ENCODE results near the gene ATG2A. TPM values are rescaled to one million over a fixed set of nuclear protein-coding genes. Genes with fewer than 3 reads are reported as not detected.

ATG2A gene
- total RNA-seq, 2 donors from 2014 or later, result 12.3 to 14.9 TPM

DNA sequence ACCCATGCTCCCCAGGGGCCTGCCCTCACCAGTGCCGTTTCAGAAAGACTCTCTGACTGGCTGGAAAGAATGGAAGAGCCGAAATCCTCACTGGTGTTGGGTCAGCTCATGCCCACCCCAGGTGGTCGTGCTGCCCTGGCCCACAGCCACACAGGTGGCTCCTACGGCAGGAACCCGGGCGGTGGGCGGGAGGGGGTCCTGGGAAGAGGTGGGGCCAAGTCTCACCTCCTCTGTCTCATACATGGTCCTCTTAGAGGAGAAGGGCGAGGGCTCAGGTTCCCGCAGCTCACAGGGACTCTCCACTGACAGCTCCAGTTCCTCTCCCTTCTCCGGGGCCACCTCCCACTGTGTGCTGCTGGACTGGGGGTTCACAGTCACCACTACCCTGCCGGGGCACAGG, 8.2 kb downstream of the ATG2A start:
- intact Hi-C loops (cut with DNase I), result loop anchor here in 1 of 2 donors (1.0 kb wide), 1 partner anchor 23 kb away; no protein-coding TSS in a partner anchor
- DNase-seq (ENCODE audit: low spot score), result no peak

DNA sequence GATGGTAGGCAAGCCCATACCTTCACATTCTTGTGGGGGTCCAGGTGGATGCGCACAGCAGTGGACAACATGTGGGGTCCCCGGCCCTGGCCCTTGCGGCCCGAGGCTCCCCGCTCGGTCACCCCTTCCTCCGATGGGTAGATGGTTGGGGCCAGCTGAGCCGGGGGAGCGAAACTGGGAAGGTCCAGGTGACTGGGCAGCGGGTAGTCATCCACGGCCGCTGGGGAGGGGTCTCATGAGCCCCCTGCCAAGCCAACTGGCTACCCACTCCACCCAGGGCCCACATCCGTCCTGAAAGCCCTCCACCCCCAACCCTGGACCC, 10.7 kb downstream of the ATG2A start:
- no peak for DNase-seq (ENCODE audit: low spot score)
- intact Hi-C loops (cut with DNase I), result no loop called here

GRCh38 chr11:64905516-64906313, 11.3 kb downstream of the ATG2A start:
- intact Hi-C loops (cut with DNase I), result no loop called here

DNA sequence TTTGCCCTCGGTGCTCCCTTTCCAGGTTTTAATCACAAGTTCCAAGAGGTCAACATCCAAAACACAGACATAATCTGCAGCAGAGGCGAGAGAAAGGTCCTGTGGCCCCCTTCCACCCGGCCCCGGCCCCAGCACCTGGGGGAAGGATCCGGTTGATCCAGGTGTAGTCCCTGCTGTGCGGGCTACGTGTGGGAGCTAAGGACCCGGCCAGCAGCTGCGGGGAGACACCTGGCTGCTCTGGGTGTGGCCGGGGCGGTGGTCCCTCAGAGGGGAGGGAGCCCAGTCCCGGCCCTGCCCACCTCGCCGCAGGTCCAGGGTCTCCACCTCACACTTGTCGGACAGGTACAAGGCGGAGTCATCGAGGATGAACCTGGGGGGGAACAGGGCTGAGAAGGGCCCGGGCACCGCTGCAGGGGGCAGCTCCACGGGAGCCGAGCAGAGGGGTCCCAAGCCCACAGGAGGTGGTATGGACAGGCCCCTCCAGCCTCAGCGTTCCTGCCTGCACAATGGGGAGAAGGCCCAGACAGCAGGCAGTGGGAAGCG, 13.6 kb downstream of the ATG2A start:
- DNase-seq (ENCODE audit: low spot score), result no peak
- intact Hi-C loops (cut with DNase I), result no loop called here

More at GRCh38 chr11:64905516-64906313, 11.3 kb downstream of the ATG2A start:
- DNase-seq (ENCODE audit: low spot score), result no peak

DNA sequence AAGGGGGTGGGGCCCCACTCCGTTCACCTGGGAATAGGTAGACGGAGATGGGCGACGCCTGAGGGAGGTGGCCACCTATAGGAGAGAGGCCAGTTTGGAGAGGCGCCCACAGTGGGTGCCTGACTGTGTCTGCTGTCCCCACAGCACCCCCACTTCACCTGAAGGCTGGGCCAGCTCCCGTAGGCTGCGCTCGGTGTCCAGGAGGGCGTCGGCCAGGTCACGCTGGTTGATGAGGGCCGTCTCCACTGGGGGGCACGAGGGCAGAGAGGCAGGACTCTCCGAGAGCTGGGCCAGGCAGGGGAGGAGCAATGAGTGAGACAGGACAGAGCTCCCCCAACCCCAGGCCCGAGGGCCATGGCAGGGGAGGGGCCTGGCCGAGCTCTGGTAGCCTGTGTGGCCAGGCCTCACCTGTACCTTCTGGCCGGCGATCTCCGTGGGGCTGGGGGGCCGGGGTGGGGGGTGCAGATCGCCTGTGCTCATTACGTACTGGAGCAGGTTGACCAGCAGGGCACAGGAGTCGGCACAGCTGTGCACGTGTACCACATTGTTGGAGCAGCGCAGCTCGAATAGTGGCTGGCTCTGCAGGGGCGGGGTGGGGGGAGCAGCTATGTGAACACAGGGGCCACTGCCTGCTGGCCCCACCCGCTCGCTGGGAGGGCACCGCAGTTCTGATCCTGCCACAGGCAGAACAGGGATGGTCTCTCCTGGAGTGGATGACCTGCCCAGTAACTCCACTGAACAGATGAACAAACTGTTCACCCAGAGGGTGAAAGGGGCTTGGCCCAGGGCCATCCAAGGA, 14.7 kb downstream of the ATG2A start:
- intact Hi-C loops (cut with DNase I), result no loop called here
- DNase-seq (ENCODE audit: low spot score), result no peak

DNA sequence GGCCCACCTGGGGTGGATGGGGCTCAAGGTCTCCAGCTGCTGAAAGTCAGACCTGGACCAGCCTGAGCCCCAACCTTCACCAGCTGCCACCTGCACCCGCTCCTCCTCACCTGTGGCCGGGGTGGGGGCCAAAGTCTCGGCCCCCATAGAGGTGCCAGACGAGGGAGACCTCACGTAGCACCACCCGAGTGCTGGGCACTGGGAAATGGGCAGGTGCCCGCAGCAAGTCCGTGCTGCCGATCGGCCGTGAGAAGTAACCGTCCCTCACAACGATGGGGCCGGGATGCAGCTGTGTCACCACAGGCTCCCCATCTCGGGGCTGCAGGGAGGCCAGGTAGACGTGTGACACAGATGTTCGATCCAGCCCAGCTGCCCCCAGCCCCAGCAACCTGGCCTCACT, 16.2 kb downstream of the ATG2A start:
- DNase-seq (ENCODE audit: low spot score), result no peak
- intact Hi-C loops (cut with DNase I), result no loop called here

DNA sequence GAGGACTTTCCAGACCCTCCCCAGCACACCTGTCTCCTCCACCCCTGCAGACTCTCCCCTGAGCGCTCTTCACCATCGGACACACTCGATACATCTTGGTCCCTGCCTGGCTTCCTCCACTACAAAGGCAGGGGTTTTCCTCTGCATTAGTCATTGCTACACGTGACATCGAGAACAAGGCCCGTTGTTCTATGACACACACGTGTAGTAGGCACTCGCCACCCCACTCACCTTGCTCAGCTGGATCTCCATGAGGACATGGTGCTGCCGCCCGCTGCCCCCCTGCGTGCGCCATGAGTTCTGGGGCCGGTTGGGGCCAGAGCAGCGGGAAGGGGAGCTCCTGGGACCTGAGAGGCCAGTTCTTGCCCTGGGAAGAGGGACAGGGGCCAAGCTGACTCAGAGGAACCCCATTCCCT, 16.7 kb downstream of the ATG2A start:
- intact Hi-C loops (cut with DNase I), result no loop called here
- DNase-seq (ENCODE audit: low spot score), result no peak

GRCh38 chr11:64898541-64898940, 18.5 kb downstream of the ATG2A start:
- intact Hi-C loops (cut with DNase I), result no loop called here
- no peak for DNase-seq (ENCODE audit: low spot score)

DNA sequence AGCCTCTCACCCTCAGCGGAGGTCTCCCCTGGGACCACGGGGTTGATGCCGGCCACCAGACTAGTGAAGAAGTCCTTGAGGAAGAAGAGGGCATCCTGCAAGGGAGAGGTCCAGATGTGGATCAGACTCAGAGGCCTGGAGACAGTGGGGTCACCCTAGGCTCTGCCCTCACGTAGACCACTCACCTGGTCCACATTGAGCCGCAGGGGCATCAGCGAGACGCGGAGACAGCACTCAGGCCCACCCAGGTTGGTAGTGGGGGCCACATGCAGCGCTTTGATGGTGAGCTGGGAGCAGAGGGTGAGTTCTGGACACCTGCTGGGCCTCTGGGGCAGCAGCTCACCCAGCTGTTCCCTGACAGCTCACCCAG, 18.9 kb downstream of the ATG2A start:
- intact Hi-C loops (cut with DNase I), result no loop called here
- no peak for DNase-seq (ENCODE audit: low spot score)

- intact Hi-C loops (cut with DNase I), result no loop called here
- DNase-seq (ENCODE audit: low spot score), result no peak
These were observed 19.5 kb downstream of the ATG2A start for GRCh38 chr11:64897381-64898075.

DNA sequence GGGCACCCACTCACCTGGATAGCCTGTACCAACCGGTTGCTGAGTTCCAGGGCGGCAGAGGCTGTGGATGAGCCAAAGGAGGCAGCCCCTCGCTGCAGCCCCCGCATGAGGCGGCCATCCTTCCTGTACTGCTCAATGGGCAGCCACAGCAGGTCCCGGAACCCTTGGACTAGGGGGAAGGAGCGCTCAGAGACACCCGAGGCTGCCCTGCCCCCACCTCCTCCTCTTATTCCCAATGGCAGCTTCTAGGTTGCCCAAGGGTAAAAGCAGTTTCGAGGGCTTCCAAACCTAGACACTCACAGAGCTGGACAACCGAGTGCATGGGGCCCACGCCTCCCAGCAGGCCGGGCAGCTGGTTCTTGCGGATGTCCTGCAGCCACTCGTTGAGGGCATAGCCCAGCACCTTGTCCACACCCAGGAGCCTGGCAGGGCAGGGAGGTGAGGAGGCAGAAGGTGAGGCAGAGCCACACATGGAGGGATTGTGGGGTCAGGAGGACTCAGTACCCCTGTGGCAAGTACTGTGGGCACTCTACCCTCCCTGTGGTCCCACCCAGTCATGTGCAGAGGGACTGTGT, 20.5 kb downstream of the ATG2A start:
- intact Hi-C loops (cut with DNase I), result no loop called here
- DNase-seq (ENCODE audit: low spot score), result no peak

DNA sequence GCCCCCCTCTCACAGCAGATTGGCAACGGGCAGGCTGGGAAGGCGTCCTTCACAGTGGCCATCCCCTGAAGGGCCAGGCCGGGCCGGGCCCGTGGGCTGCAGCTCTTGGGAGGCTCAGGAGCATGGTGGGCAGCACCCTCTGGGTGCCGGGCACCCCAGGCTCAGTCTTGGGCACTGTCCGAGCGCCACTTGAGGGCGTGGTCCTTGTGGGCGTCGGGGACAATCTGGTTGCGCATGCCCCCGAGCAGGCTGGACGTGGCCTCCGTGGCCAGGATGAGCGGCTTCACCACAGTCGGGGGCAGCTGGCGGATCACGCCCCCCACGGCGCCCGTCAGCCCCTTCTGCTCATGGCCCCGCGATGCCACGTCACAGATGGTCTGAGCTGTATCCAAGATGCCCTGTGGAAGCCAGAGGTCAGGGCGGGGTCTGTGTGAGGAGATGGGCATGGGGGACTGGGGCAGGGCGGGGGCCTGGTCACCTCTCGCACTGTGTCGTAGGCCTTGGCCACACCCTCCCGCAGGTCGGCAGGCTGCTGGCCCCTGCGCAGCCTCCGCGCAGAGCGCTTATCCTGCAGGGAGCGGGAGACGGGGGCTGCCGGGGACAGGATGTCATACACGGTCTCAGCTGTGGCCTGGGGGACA, 22.1 kb downstream of the ATG2A start:
- intact Hi-C loops (cut with DNase I), result loop anchor here (2.0 to 5.0 kb wide), 2 partner anchors 48 to 50 kb away; partner anchors contain the start of gene CDC42BPG (in 1 of the 2)
- no peak for DNase-seq (ENCODE audit: low spot score)

DNA sequence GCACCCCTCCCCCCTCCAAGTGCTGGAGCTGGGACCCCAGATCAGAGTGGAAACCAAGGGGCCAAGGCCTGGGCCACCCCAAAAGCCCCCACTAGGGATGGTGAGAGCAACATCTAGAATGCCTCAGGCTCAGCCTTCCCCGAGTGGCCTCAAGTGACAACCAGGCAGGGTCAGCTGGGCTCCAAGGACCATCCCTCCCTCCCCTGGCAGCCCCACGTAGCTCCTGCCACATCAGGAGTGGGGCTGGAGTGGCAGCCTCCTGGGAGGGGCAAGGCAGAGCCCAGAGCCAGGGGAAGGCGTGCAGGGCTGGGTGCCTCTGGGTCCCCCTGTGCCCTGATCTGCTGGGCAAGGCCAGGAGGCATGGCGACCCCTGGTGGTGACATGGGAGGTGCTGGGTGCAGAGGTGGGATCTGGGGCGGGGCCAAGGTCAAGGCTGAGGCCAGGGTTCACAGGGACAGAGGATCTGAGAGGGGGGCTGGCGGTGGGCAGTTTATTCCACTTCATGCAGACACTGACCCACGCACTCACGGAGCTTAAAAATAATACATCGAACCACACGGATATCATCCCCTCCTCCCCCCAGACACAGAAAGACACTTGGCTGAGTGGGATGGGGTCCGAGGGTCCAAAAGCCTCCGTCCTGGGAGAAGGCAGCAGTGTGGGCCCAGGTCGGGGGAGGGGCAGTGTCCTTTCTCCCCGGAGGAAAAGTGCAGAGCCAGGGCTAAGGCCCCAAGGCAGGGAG, 22.8 kb downstream of the ATG2A start:
- intact Hi-C loops (cut with DNase I), result loop anchor here (2.0 to 5.0 kb wide), 2 partner anchors 47 to 49 kb away; partner anchors contain the start of gene CDC42BPG (in 1 of the 2)
- DNase-seq (ENCODE audit: low spot score), result peak; percentile 95

- intact Hi-C loops (cut with DNase I), result loop anchor here (2.0 to 5.0 kb wide), 2 partner anchors 46 to 49 kb away; partner anchors contain the start of gene CDC42BPG (in 1 of the 2)
- DNase-seq (ENCODE audit: low spot score), result no peak
These were observed 23.6 kb downstream of the ATG2A start for GRCh38 chr11:64893194-64894069.

DNA sequence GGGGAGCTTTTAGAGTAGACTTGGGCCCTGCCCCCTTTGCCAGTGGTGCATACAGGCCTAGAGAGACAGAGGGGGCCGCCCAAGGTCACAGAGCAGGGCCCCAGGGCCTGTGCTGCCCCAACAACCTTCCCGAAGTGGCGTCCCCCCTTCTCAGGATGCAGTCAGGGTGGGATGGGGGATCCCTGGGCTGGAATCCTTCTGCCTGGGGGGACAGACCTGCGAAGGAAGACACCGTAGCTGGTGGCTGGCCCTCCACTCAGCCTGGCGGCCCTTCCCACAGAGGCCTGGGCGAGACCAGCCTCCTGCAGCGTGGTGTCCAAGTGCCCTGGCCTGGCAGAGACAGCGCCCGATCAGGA, 24.2 kb downstream of the ATG2A start:
- no peak for DNase-seq (ENCODE audit: low spot score)
- intact Hi-C loops (cut with DNase I), result loop anchor here in 1 of 2 donors (5.0 kb wide), 1 partner anchor 46 kb away; no protein-coding TSS in a partner anchor

DNA sequence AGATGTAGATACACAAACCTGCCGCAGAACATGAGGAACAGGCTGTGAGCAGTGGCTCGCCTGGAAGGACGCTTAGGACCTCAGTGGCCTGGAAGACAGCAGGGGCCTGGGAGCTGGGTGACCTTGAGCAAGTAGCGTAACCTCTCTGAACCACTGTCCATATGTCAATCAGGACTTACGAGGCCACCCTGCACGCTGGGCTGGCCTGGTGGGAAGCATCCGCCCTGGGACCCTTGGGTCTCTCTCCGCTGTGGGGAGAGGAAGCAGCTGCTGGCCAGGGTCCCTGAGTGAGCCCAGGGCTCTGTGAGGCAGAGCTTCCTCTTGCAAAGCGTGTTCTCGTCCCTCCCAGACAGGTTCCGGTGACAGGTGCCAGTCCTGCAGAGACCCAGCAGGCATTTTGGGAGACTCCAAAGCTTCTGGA, 24.6 kb downstream of the ATG2A start:
- intact Hi-C loops (cut with DNase I), result loop anchor here in 1 of 2 donors (5.0 kb wide), 1 partner anchor 45 kb away; no protein-coding TSS in a partner anchor
- no peak for DNase-seq (ENCODE audit: low spot score)

GRCh38 chr11:64891880-64892279, 25.1 kb downstream of the ATG2A start:
- DNase-seq (ENCODE audit: low spot score), result no peak
- intact Hi-C loops (cut with DNase I), result loop anchor here in 1 of 2 donors (5.0 kb wide), 1 partner anchor 45 kb away; no protein-coding TSS in a partner anchor

Data from posterior vena cava (tissue), 2 donors.